ENCODE results near the gene AHSG. TPM values are rescaled to one million over a fixed set of nuclear protein-coding genes. Genes with fewer than 3 reads are reported as not detected.

The AHSG gene
- total RNA-seq, 1 experiment from 2014 or later = not detected

GRCh38 chr3:186640473-186640818 lies 27.6 kb downstream of the AHSG start:
- DNase-seq (ENCODE audit: low spot score) = peak; percentile 72

- DNase-seq (ENCODE audit: low spot score) = no peak
Observed at GRCh38 chr3:186640929-186641328, 28.1 kb downstream of the AHSG start.

GRCh38 chr3:186642014-186642413 lies 29.2 kb downstream of the AHSG start:
- no peak for DNase-seq (ENCODE audit: low spot score)

GRCh38 chr3:186643493-186643892 lies 30.6 kb downstream of the AHSG start:
- peak; percentile 31 for DNase-seq (ENCODE audit: low spot score)

- no peak for DNase-seq (ENCODE audit: low spot score)
Observed at GRCh38 chr3:186644683-186645082, 31.8 kb downstream of the AHSG start.

- no peak for DNase-seq (ENCODE audit: low spot score)
Observed at GRCh38 chr3:186646106-186646505, 33.2 kb downstream of the AHSG start.

GRCh38 chr3:186646841-186647240 lies 34.0 kb downstream of the AHSG start:
- DNase-seq (ENCODE audit: low spot score) = no peak

- no peak for DNase-seq (ENCODE audit: low spot score)
Observed at GRCh38 chr3:186648851-186649250, 36.0 kb downstream of the AHSG start.

GRCh38 chr3:186651678-186652215 lies 38.9 kb downstream of the AHSG start:
- no peak for DNase-seq (ENCODE audit: low spot score)

- DNase-seq (ENCODE audit: low spot score) = no peak
Observed at GRCh38 chr3:186653080-186653707, 40.3 kb downstream of the AHSG start.

- DNase-seq (ENCODE audit: low spot score) = no peak
Observed at GRCh38 chr3:186653984-186654383, 41.1 kb downstream of the AHSG start.

GRCh38 chr3:186663361-186664118 lies 50.7 kb downstream of the AHSG start:
- DNase-seq (ENCODE audit: low spot score) = no peak

- DNase-seq (ENCODE audit: low spot score) = no peak
Observed at GRCh38 chr3:186664119-186664495, 51.2 kb downstream of the AHSG start.

GRCh38 chr3:186664506-186664905 lies 51.6 kb downstream of the AHSG start:
- no peak for DNase-seq (ENCODE audit: low spot score)

GRCh38 chr3:186665625-186666188 lies 52.8 kb downstream of the AHSG start, which contains the start of gene HRG:
TSS of gene HRG (plus strand) at chr3:186666014. CDS start at chr3:186666032, 18 bp downstream.
- DNase-seq (ENCODE audit: low spot score) = no peak

- no peak for DNase-seq (ENCODE audit: low spot score)
Observed at GRCh38 chr3:186668426-186668825, 55.6 kb downstream of the AHSG start.

GRCh38 chr3:186669378-186670084 lies 56.7 kb downstream of the AHSG start:
- DNase-seq (ENCODE audit: low spot score) = no peak

GRCh38 chr3:186670155-186670554 lies 57.3 kb downstream of the AHSG start:
- DNase-seq (ENCODE audit: low spot score) = no peak

Data from A172 (cell line).